RPMI8226 (cell line): ENCODE results near the gene CCDC174.

Experiments used
- DNase-seq: peaks from one replicate; pipeline ENCODE4 v3.0.0-alpha.2; 2015

Gene CCDC174

DNA sequence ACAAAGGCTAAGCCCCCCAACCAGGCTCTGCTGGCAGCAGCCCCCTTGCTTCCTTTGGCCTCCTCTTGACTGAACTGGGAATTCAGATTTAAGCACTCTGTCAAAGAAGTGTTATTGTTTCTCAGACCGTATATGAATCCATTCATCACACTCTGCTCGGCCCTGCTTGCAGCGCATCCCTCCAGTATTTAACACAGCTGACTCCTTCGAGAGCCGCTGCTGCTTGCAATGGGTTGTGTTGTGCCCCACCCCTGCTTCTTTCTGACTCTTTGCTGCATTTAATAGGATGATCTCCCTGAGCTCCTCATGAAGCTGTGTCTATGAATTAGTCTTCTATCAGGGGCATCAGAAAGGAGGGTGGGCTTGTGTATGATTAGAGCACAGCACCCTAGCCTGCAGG lies 54.5 kb downstream of the CCDC174 start:
- DNase-seq = no peak

DNA sequence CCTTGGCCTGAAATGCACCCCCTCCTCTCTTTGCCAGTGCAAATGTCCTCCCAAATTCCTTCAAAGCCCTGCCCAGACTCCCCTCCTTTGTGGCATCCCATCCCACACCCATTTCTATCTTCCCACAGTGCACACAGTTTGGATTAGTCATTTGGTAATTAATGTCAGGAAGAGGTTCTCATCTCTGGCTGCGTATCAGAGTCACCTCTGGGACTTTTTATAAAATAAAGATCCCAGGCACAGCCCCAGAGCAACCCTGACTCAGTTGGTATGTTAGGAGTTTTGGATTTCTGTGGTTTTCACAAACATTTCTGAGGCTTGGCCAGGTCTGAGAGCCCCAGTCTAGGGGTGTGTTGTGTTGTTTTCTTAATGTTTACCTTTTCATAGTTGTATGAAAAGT lies 65.0 kb downstream of the CCDC174 start:
- DNase-seq = no peak

DNA sequence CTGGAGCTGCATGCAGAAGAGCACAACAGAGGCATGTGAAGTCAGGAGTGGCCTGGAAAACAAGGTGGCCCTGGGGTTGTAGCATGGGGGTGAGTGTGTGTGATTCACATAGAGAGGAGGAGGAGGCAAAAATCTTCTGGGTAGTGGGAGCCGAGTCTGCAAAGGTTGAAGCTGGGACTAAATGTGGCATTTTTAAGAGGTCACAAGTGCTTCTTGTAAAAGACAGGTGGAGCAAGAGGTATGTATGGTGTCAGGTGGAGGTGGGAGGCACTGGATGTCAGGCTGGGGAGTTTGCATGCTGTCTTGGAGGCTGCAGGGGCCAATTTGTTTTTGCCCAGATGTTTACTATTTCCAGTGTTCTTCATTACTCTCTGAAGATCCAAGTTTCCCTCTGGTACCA lies 65.7 kb downstream of the CCDC174 start:
- peak; percentile 29 for DNase-seq

DNA sequence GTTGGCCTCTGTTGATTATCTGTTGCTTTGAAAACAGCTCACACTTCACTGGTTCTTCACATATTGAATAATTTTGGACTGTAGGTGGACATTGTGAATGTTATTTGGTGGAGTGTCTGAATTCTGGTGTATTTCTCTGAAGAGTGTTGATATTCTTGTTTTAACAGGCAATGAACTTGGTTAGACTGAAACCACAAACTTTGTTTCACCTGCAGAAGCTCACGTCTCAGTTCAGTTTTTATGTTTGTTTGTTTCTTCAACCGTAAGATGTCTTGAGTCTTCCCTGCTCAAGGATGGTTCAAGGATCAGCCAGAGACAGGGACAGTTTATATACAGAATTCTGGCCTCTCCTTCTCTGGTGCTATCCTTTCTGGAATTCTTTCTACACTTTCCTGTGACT lies 67.0 kb downstream of the CCDC174 start:
- no peak for DNase-seq

DNA sequence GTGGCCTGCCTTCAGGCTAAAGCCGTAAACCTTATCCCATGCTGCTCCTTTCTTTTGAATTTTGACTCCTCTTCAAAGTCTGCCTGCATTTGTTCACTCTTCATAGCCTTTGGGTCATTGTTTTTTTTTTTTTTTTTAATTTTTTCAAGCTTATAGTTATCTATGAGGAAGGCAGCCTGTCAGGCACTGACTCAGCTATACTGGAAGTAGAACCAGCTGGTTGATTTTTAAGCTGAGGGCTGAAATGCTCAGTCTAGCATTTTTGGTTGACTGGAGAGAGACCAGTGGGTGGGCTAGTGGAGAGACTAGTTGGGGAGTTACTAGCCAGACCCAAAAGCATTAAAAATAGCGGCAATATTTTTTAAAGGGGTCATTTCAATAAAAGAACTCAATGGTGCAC lies 67.4 kb downstream of the CCDC174 start:
- DNase-seq = peak; percentile 44

DNA sequence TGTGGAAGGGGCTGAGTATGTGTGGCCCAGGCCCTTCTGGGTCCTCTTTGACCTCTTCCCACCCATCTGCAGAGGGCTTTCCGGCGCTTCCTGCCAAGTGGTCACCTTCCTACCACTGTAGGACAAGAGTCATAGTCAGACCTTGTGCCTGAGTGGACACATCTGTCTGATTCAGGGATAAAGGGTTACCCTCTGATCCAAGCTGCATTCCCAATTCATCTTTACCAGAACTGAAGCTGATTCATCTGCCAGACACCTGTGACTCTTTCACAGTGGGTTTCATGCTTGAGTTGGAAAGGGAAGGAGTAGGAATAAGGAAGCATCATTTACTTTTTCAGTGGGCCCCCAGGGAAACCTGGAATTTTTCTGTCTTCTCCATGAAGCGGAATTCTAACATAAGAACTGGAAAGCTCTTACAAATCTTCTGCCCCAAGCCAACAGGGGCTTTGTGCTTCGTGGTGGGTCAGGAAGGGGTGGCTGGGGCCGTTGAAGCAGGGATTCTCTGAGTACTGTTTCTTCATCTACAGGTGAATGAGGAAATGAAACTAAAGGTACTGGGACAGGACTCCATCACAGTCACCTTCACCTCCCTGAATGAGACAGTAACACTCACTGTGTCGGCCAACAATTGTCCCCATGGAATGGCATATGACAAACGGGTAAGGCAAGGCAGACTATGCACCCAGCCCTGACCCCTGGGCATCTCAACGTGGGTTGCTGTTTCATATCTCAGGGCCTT lies 69.7 kb downstream of the CCDC174 start:
- DNase-seq = peak; percentile 48
